Stimulated activated CD4-positive, alpha-beta T cell treated with anti-CD3 and anti-CD28 coated beads, Interleukin-1b, Interleukin-23, amount 100 ng/mL, for 48 hours (primary cell): ENCODE data around the gene RER1.

ENCODE experiments used
- DNase-seq: peaks from one replicate; pipeline ENCODE4 v3.0.0-alpha.2; 2020

The RER1 gene, protein sequence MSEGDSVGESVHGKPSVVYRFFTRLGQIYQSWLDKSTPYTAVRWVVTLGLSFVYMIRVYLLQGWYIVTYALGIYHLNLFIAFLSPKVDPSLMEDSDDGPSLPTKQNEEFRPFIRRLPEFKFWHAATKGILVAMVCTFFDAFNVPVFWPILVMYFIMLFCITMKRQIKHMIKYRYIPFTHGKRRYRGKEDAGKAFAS

DNA sequence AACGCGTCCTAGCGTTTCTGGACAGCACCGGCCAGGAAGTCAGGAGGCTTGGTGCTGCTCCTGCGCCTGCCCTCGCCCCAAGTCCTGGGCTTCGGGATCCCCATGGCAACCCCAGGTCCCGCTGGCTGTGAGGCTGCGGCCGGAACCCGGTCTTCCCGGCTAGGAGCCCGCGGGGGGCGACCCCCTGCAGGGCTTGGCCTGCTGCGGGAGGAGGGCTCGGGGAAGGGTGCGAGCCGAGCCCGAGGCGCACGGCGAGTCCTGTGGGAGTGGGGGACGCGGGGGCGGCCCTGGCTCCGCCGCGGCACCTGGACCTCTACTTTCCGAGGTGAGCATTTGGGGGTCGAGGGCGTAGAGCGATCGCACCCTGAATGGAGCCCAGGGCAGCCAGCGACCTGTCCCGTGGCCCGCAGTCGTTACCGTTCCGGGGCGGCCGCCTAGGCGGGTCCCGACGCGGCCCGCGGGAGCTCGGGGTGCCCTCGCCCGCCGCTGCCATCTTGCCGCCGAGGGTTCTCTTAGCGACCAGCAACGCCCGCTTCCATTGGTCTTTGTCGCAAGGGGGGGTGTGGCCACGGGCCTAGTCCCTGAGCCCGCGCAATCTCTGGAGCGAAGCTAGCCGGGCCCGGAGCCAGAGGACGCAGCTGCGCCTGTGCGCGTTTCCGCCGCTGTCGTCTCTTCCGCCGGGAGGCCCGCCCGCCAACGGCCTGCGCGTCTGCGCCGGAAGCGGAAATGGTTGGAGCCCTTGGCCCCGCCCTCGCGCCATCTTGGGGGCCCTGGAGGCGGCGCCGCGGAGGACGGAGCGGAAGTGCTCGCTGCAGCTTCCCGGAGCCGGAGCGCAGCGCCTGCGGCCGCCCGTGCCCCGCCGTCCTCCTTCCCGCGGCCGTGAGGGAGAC is at the start of gene RER1, which contains the start of gene MORN1:
TSS of gene RER1 (plus strand) at position 801 of the 890 bp plus-strand sequence. CDS start 3,950 bp downstream, outside the sequence.
TSS of gene MORN1 (minus strand) at position 514 of the 890 bp plus-strand sequence. CDS start at position 493, 21 bp downstream.
- peak; percentile 99 for DNase-seq

DNA sequence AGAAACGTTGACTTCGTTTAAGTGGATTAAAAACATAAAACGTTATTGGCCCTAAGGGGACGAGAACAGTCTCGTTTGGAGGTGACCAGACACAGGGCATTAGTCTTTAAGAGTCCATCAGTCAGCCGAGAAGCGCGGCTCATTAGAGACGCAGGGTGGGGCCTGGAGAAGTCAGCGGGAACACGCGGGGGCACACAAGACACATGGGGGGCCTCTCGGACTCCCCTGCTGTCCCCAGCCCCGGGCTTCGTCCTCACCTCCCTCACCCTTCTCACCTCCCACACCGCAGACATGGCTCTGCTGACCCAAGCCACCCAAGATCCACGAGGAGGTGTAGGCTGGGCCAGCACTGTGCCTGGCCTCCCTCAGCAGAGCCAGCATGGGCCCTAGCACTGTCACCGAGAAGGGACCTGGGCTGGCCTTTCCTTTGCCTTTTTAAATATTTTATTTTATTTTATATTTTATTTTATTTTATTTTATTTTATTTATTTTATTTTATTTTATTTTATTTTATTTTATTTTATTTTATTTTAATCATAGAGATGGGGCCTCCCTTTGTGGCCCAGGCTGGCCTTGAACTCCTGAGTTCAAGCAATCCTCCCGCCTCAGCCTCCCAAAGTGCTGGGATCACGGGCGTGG is 49.1 kb upstream of the RER1 start:
- no peak for DNase-seq

DNA sequence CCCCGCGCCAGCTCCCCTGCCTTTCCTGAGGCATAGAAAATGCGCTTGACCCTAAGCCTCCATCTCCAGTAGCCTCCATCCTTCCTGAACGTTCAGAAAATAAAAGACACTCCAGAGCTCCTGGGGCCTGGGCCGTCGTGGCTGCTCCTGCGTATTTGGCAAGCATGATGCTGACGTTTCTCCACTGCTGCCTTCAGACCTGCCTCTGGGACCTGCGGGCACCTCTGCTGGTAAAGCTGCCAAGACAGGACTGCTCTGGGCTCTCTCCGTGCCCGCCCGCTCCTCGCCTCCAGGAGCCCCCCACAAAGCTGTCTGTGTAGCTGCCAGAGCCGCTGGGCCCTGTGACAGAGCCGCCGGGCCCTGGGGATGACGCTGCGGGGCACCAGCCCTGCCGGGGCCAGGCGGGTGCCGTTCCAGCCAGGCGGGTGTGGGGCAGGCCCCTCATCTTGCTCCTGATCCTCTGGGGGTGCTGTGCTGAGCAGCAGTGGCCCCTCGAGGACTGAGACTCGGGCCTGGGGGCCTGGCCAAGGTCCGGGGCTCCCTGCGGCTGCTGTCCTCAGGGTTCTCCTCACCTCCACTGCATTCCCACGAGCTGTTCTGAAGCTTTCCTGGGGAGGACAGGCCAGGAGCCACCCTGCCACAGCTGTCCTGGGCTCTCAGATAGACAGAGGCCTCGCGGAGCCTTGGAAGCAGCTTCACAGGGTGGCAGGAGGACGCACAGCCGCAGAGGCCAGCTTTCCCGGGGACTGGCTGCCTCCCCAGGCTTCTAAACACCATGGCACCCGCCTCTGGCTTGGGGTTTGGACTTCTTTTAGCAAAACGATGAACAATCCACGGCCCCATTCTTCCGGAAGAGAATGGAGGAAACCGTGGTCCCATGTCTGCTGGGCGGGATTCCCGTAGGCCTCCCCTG is 48.4 kb upstream of the RER1 start:
- no peak for DNase-seq

DNA sequence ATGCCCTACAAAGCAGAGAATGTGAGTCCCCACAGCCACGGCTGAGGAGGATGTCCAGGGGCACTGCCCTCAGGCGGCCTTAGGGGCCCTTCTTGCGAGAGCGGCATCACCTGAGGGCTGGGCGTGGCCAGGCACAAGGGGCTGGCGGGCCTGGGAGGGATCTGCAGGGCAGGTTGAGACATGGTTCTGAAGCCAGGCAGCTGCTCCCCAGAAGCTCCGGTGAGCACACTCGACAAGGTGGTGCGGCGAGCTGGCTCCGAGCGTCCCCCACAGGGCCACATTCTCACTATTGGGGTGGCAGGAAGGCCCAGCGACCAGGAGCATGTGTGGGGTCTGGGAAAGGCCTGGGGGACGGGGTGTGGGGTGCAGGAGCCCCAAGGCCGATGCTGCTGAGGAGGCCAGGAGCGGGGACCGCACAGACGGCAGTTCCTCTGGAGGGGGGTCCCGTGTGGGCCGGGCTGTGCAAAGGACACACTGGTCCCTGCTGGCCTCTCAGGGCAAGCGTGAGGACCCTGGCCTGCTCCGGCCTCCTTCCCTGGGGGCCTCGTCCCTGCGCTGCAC is 47.4 kb upstream of the RER1 start:
- DNase-seq = no peak

DNA sequence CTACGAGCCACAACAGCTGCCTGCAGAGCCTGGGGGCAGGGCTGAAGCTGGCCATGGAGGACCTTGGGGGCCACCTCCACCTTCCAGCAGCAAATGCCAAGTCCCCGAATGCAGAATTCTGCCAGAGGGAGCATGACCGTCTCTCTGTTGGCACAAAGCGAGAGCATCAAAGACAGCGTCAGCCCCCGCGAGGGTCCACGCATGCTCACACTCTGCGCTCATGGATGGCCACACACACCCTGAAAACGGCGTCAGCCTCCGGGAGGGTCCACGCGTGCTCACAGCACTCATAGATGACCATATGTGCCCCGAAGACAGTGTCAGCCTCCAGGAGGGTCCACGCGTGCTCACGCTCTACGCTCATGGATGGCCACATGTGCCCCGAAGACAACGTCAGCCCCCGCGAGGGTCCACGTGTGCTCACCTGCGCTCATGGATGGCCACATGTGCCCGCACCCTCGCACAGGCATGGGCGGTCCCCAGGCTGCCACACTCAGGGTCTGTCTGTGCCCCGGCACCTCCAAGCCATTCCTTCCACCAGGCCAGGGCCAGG is 46.8 kb upstream of the RER1 start:
- no peak for DNase-seq

DNA sequence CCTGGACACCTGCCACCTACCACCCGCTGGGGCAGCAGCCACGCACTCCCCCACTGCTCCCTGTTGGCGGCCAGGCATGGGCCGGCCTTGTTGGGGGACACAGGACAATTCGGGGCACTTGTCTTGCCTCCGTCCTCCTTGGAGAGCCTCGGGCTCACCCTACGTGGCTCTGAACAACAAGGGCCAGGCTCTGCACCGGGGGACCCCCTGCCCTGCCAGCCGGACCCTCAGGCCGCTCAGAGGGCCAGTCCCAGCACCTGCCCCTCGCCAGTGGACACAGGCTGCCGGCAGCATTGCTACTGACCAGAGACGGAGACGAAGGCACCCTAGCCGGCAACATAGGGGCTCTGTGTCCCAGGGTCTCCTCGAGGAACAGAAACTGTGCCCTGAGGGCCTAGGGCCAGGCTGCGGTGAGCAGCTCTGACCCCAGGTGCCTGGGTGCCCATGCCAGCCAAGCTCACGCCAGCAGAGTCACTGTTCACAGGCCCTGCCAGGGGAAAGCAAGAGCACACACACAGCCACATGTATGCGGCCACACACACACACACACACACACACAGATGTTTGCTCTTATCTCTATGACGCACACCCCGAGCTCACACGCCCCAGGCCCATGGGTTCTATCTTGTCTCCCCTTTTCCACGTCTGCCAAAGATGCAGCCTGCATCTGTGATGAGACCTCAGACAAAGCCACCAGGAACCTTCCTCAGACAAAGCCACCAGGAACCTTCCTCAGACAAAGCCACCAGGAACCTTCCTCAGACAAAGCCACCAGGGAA is 46.2 kb upstream of the RER1 start:
- DNase-seq = no peak

DNA sequence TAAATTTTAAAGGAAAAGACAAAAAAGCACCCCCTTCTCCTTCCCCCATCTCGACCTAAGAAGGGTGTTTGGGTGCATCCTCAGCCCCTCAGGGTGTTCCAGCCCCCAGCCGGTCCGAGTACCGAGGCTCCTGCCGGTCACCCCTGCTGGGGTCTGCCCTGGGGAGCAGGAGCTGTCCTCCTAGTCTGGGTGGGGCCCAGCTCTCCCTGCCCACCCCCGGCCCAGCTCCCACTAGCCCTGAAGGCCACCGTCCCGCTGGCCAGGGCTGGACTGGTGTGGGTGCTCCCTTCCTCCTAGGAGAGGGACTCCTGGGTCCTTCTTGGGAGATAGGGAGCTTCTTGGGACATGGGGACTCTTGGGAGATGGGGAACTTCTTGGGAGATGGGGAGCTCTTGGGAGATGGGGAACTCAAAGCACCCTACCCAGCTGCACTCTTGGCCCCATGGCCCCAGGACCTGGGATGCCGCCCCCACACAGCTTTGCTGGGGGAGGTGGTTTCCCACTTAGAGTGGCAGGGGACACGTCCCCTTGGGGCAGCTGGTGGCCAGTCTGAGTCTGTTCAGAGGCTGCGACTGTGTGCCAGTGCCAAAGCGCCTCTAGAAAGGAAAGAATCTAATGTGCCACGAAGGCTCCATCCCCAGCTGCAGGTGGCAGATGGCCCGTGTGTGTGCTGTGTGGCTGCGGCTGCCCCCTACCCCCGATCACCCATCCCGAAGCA is 44.8 kb upstream of the RER1 start:
- DNase-seq = no peak

DNA sequence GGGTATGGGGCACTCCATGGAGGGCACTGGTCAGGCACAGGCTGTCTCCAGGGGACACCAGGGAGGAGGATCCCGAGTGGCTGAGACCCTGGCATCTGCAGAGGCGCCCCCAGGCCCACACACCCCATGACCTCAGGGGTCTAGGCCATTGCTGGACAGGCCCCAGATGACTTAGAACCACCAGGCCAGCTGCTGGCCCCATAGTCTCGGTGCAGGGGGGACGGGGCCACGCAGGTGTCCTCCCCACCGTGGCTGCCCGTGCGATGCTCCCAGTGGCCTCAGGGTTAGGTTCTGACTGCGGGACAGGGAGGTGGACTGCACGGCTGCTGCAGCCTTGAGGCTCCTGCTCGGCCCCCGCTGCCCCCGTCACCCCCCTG is 44.2 kb upstream of the RER1 start:
- no peak for DNase-seq

DNA sequence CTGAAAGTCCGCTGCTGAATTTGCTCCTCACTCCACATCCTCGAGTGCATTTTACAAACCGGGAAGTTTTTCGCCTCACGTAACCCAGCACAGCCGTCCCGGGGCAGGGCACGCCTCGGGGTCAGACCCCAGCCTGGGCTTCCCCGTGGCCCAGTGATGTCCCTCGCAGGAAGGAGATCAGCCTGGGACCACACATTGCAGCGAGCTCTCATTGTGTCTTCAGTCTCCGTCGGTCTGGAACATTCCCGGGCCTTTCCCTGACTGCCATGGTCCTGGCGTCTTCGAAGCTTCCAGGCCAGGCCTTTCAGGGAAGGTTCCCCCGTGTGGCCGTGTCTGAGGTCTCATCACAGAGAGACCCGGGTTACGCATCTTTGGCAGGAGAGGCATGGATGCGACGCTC is 43.7 kb upstream of the RER1 start:
- no peak for DNase-seq

DNA sequence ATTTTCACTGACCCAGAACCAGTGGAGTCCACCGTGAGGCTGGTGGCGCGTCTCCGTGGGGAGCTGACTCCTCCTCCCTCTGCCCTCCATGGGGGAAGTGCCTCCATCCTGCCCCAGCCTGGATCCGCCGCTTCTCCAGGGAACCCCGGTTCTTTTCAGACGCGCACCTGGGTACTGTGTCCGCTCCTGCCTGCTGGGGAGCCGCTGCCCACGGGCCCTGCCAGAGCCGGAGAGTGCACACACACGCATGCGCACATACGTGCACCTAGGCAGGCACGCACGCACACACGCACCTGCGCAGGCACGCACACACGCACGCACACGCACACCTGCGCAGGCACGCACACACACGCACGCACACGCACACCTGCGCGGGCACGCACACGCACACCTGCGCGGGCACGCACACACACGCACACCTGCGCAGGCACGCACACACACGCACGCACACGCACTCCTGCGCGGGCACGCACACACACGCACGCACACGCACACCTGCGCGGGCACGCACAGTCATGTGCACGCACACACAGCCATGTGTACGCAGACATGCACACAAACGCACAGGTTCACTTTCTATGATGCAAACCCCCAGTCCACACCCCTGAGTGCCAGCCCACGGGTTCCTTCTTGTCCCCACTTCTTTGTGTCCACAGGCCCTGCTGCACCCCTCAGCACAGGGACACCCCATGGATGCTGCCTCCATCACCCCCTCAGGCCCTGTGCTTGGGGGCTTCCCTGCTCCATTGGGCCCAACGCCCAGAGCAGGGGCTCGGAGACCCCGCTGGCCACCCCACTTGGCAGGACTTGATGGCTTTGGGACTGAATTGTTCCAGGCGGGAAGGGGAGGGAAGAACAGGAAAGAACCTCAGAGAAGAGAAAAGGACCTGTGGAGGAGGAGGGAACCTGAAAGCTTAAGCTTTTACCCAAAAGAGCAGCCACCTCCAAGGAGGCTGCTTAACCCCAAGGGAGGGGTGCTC is 43.0 kb upstream of the RER1 start:
- no peak for DNase-seq

DNA sequence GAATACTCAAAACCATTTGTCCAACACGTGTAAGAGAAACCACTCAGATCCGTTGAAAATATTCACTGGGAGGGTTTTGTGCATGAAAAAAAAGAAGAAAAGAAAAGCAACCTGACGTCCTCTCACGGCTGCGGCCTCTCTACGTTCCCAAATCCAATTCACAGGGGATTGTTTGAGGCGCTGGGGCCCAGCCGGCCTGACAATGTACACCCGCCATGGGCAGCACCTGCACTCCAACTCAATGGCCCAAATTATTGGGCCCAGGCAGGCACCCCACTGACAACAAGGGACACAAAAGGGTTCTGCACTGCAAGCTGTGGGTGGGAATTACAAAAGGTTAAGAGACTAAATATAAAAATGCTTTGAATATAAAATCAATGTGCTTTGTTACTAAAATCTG is 41.8 kb upstream of the RER1 start:
- no peak for DNase-seq

DNA sequence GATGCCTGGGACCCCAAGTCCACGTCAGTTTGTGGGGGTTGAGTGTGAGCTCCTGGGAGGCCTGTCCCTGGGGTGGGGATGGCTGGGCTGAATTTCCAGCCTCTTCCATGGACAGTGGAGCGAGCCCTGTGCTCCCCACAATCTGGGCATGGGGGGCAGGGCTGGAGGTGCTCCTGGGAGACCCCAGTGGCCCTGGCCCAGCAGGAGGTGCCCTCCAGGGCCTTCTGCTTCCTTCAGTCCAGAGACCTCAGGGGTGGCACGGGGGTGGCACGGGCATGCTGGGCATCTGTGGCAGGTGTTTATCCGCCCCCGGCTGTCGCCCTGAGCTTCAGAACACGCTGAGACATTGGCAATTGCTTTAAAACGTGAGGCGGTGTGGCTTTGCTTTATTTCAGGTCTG is 41.1 kb upstream of the RER1 start:
- DNase-seq = no peak

DNA sequence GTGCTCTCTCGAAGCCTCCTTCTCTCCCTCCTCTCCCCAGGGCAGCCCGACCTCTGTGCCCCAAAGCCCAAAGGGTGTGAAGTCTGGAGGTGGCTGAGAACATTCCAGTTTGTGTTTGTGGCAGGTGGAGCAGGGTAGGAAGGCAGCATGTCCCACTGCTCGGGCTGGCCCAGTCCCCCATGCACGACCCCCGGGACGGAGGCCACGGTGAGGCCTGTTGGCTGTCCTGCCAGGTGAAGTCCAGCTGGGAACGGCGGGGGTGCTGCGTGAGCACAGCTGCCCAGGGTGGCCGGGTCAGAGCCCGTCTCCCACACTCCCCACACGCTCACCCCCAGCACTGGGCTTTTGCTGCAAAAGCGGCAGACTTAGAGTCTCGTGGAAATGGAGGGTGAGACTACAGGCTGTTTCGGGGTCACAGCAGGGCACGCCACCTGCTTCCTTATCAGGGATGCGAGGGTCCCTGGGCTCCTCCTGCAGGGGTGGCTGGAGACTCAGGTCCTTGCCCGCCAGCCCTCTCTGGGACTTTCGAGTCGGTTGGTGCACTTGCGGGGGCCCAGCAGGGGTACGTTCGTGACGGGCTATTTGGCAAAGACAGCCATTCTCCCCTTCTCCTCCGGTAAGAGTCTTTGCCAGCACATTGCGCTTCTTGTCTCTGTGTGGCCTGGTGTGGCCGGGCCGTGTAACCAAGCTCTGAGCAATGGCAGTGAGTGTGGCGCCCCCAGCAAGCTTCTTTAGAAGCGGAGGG is 40.6 kb upstream of the RER1 start:
- DNase-seq = no peak

DNA sequence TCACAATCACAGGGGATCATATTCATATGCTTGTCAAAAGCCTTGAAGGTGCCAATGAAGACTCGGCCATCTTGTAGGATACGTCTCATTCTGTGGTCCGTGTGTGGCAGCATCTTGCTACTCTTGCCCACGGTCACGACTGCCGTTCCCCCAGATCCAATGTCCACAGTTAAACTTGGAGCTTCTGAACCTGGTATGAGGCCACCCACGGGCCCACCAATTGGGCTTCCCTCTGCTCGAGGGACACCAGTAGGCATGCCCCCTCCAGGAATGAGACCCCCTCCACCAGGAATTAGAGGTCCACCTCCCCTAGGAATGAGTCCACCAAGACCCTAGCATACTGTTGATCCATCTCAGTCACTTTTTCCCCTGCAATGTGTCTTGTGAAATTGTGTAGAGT is 39.9 kb upstream of the RER1 start:
- DNase-seq = no peak

DNA sequence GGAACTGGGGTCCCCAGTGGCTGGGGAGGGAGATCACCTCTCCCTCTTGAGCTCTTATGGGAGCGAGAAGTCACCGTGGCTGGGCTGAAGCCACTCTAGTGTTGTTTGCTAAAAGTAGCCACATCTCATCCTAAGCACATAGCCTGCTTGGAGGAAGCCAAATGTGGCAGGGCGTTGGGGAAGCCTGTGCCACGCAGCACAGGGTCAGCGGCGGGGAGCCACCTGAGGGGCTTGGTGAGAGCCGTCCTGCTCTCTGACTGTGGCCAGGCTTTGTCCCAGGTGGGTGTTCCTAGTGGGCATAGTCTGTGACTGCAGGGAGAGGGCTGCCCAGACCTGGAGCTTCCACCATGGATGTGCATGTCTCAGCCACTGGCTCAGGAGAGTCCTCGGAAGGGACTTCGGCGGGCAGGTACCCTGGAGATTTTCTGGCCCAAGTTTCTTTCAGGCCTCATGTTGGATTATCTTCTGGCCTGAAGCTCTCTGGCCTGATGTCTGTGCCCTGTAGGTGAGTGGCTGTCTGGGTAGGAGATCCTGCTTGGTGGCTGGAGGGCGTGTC is 39.2 kb upstream of the RER1 start:
- no peak for DNase-seq

DNA sequence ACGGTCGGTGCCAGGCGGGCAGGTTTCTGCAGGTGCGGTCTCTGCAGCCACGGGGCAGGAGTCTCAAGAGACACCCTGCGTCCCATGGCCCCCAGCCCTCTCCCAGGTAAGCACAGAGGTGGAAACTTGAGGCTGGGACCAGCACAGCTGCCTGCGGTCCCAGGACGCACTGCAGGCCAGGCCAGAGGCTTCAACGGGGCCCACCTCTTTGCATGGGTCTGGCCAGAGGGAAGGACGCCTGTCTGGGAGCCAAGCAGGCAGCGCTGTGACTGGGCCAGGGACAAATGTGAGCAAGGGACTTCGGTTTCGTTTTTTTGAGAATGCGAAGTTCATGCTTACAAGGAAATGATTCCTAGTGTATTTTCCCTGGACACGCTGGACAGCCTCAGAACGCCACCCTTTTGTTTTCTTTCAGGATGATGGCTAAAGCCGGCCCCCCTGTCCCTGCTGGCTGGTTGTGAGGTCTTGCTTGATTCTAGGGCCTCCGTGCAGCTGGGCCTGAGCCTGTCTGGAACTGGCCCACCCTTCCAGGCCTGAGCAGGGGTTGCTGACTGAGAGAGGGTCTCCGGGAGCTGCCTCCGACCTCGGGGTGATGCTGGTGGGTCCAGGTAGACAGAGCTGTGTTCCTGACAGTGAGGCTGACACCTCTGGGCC is 38.6 kb upstream of the RER1 start:
- DNase-seq = no peak

DNA sequence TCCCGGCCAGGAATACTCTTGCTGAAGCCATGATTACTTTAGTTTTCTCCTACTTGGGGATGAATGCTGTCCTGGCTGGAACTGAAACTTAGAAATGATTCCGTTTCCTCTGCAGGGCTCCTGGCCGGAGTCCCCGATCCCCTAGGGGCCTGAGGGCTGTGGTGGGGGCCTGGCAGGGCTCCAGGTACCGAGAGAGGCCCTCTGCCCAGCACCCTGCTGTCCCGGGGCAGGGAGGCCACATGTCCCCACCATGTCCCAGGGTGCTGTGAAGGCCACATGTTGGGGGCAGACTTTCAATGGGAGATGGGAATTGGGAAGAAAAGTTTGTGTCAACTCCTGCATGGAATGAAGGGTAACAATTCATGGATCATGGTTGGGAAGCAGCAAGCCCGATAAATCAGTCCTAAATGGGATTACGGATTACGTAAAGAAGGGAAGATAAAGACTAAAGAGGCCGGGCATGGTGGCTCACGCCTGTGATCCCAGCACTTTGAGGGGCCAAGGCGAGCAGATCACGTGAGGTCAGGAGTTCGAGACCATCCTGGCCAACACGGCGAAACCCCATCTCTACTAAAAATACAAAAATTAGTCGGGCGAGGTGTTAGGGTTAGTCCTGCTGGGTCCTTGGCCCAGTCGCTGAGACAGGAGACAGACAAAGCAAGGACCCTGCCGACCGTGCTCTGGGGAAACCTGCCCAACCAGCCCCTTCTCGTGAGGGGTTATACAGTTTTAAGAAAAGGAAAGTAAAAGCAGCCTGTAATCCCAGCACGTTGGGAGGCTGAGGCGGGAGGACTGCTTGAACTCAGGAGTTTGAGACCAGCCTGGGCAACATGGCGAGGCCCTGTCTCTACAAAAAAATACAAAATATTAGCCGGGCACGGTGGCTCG is 37.8 kb upstream of the RER1 start:
- no peak for DNase-seq
